SH-SY5Y (cell line): Measurements from ENCODE around the gene SPATA31C1.

Experiments
- GATA2 ChIP-seq: IDR thresholded peaks from 2 replicates; pipeline ENCODE4 v1.6.1; 2011; ENCODE audit warnings: mild to moderate bottlenecking, low read depth, low read length
- GATA3 ChIP-seq: IDR thresholded peaks from 2 replicates; pipeline ENCODE4 v1.6.1; 2011; ENCODE audit warnings: low read depth, mild to moderate bottlenecking, low read length, moderate library complexity

Gene SPATA31C1

DNA sequence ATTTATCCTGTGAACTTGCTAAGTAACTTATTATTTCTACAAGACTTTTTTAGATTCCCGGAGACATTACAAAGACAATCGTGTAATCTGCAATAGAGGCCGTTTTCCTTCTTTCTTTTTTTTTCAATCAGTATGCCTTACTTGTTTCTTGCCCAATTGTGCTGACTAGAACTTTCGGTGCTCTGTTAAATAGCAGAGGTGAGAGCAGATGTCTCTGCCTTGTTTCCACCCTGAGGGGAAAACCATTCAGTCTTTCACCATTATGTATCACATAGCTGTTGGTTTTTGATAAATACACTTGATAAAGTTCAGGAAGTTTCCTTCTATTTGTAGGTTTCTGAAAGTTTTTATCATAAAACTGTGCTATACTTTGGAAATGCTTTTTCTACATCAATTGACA, 24.8 kb upstream of the SPATA31C1 start:
- TF ChIP-seq GATA3 (no peak), GATA2 (no peak)

DNA sequence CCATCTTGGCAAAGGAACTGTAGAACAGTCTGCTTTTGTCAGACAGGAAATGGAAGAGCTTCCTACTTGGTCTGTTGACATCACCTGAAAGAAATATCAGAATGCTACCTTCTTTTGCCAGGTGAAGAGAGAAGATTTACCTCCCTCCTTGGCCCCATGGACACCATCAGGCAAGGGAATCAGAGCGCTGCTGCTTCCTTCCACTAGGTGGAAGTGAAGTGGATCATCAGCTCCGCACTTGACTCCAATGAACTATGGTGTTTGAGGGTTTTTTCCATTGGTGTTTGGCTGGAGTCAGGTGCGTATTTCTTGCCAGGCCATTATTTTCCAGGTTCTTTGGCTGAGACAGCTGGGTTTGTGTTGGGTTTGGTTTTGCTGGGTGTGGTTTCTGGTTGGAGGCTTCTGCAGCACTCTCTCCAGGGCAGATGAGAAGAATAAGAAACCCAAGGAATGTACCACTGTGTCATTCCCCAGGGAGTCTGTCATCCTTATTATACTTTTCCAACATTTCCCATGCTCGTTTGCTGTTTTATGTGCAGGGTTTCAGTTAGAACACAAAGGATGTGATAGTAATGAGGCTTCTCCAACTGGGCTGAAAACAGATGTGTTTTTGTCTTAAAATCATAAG, 22.6 kb upstream of the SPATA31C1 start:
- TF ChIP-seq GATA2, result no peak

DNA sequence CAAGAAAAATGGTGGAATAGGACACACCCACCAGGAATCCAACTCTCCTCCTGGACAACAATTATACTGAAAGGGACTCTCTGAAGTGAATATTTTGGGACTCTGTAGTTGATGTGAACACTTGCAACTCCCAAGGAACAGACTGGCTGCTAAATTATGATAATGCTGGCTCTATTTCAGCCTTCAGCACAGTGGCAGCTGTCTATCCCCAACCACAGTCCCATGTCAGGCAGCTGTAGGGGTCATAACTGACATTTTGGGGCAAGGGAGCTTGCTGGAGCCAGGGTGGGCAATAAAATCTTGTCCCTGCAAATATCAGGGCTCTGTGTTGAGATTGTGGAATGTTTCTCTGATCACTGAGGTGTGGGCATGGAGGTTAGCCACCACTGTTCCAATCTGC, 20.9 kb upstream of the SPATA31C1 start:
- TF ChIP-seq GATA3, result no peak
- no peak for TF ChIP-seq GATA2

DNA sequence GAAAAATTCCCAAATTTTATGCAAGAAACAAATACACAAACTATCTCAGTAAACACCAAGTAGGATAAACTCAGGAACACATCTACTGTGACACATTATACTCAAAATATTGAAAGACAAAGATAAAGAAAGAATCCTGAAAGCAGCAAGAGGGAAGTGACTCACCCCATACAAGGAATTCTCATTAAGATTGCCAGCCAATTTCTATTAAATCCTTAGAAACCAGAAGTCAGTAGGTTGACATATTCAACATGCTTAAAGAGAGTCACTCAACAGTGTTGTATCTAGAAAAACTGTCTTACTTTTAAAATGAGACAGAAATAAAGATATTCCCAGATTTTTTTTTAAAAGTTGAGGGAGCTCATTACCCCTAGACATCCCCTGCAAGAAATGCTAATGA, 19.6 kb upstream of the SPATA31C1 start:
- no peak for TF ChIP-seq GATA3
- TF ChIP-seq GATA2, result no peak

DNA sequence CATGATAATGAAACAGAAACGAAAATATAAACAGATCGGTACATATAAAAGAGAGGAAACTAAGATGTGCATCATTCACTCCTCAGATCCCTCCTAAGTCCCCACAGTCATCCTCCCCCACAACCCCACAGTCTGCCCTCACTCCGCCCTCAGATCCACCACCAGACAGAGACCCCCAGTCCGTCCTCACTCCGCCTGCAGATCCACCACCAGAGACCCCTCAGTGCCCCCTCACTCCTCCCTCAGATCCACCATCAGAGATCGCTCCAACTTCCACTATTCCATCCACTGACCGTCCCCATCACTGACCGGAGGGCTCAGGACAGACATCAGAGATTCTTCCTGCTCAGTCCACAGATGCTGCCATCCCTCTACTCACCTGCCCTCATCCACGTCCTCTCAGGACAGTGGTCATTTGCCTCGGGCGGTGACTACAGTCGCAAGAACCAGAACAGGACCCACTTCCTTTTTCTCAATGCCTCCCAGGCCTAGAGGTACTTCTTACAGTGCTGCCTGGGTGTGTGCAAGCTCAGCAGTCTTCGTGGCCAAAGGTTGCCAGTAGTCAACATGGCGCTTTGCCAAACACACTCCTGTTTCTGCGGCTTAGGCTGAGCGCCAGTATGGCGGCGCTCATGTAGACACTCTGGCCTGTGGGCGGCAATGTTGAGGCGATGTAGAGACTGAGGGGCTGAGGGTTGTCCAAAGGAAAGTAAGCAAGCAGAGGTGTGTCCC, 8.3 kb upstream of the SPATA31C1 start:
- TF ChIP-seq GATA3 (no peak), GATA2 (no peak)

DNA sequence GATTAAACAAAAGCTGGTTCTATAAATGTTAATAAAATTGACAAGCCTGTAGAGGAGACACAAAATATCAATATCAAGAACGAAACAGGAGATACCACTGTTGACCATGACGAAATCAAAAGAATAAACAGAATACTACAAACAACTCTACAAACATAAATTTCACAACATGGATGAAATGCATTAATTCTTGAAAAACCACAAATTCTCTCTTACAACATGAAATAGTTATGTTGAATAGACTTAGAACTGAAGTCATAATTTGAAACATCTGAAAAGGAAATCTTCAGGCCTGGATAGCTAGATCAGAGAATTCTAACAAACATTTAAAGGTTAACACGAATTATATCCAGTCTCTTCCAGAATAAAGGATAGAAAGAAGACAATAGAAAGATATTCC, 6.9 kb upstream of the SPATA31C1 start:
- TF ChIP-seq GATA2, result no peak
- no peak for TF ChIP-seq GATA3

DNA sequence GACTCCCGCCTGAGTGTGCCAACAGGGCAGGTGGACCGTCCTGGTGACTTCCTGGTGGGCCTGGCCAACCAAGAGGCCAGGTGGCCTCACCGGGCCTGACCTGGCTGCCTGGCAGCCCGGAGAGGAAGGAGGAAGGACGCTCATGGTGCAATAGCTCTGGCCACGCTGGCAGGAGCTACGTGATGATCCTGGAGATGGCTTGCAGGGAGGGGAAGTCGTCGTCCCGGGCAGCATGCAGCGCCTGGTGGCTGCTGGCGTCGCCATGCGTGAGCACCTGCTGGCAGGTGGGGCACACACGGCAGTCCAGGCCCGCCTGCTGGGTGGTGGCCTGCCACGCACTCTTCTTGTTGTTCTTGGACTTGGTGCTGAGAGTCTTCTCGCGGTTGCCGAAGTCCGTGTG, 26.3 kb downstream of the SPATA31C1 start:
- TF ChIP-seq GATA3 (no peak), GATA2 (no peak)

DNA sequence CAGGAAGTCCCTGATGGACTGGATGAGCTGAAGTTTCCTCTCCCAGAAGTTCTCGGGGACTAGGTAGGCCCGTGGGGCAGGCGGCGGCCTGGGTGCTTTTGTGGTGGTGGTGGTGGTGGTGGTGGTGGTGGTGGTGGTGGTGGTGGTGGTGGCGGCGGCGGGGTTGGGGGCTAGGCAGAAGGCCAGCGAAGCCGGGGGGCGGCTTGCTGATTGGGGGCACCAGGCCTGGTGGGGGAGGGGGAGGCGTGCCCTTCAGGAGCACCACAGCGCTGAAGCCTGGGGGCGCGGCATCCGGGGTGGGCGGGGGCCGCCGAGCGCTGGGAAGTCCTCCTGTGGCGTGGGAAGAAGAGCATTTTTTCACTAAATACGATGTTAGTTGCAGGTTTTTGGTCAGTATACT, 26.9 kb downstream of the SPATA31C1 start:
- no peak for TF ChIP-seq GATA3
- no peak for TF ChIP-seq GATA2

DNA sequence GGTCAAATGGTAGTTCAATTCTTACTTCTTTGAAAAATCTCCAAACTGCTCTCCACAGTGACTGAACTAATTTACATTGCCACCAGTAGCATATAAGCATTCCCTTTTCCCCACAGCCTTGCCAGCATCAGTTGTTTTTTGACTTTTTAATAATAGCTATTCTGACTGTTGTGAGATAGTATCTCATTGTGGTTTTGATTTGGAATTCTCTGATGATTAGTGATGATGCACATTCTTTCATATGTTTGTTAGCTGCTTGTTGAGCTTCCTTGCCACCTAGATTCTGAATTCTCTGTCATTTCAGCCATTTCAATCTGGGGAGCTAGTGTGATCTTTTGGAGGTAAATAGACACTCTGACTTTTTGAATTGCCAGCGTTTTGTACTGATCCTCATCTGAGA, 32.5 kb downstream of the SPATA31C1 start:
- TF ChIP-seq GATA2, result no peak
- no peak for TF ChIP-seq GATA3

DNA sequence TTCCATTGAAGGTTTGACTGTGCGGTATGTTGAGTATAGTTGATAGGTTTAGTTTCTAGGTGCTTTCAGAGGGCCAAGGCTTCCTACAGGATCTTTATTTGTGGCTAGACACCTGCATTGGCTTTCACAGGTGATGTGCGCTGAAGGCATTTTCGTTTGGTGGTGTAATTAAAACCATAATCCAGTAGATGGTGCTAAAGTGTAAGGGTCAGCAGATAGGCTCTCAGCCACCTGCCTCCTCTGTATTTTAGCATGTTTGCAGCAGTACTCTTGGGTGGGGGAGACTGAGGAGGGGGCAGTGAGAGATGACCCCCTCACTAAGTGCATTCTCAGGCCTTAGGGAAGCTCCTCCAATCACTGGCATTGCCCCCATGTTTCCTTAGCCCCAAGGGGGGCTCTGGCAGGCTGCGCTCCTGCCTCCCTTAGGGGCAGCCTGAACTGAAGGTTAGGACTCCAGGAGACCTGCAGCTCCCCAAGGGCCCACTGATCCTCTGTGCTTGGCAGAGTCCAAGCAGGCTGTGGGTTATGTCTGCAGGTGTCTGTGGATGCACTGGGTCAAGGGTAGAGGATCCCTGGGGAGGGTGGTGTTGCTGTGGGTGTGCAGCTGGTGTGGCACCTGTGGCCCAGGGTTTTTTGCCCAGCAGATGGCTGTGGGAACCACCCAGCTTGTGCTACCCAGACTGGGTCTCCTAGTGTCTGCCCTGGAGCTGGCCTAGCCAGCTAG, 33.2 kb downstream of the SPATA31C1 start:
- TF ChIP-seq GATA3, result no peak

DNA sequence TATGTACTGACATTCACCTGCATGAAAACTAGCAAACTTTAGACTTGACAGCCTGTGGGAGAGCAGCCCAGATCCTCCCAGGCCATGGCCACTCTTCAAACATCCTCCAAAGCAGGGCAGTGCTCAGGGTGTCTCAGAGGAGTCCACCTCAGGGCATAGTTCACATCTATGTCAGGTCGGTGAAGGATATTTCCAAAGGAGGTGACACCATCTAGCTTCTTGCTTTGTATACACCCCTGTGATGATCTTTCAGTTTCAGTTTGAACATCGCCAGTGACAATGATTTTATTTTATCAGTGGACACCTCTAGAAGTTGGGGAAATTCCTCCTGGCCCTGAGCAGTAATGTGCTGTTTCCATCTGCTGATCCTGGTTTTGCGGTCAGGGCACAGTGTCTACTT, 36.5 kb downstream of the SPATA31C1 start:
- TF ChIP-seq GATA2, result no peak
- TF ChIP-seq GATA3, result no peak

DNA sequence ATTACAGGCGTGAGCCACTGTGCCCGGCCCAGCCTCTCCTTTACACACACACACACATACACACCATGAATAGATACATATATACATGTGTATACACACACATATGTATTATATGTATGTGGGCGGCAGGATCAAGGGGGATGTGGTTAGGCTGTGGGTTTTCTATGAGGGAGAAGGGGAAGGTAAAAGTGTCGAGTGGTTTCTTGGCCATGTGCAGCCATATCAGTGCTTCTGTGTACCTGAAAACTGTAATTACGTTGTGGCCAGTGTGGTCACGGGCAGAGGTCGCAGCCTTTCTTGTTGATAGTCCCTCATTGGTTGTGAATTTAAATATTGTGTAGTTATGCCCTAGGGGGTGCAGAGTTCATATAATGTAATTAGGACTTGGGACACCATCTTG, 40.1 kb downstream of the SPATA31C1 start:
- no peak for TF ChIP-seq GATA2
- TF ChIP-seq GATA3, result no peak

DNA sequence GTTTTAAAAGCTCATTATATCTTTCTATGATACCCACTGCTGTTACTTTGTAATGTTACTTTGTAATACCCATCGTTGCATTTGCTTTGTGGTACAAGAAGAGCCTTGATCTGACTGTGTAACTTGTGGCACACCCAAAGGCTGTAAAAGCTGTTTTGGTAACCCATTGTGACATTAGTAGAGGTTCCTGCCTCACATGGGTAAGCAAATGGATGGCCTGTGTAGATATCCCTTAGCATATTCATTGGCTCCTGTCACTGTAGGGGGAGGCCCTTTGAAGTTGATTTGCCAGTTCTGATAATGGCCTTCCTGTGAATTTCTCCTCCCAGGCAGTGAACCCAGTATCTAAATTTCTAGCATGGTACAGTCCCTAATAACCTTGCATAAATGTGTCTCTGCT, 40.8 kb downstream of the SPATA31C1 start:
- TF ChIP-seq GATA3 (no peak), GATA2 (no peak)

DNA sequence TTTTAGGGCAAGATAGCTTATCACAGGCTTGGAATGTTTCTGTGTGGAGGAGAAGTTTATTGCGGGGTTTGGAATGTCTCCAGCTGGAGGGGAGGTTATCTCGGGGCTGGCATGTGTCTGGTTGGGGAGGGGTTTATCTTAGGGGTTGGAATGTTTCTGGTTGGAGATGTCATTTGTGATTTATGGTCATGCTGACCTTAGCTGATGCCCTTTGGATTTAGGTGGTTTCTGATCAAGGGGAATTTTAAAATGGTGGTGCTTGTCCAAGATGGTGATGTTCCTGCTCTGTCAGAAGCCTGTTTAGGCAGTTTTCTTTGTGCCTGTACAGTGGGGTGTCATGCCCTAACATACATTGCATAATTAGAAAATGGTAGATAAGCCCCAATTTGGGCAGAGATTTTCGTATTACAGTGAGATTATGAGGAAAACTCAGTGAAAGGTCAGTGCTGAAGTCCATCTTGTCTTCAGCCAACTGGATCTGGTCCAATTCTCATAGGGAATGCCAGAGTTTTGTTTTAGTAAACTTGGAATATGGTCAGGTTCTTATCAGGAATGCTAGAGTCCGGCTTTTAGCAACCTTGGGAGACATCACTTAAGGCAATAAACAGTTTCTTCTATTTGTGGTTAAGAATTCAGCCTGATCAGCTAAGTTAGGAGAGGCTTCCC, 42.3 kb downstream of the SPATA31C1 start:
- TF ChIP-seq GATA3 (no peak), GATA2 (no peak)

DNA sequence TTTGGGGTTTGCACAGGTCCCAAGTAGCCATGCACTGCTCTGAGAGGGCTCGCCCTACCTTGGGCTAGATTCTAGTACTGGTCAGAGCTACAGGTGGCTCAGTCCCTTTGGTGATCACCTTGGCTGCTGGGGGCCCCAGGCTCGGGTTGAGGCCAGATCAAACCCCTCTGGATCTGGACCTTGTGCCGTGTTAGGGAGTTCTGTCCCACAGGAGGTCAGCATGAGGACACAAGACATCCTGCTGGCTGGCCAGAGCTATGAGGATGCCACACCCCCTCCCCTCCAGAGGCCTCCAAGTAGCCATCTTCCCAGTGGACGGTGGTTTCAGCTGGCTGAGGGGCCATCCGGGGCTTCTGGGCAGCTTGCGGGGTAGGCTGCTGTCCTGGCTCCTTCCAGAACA, 46.0 kb downstream of the SPATA31C1 start:
- TF ChIP-seq GATA2 (no peak), GATA3 (no peak)

DNA sequence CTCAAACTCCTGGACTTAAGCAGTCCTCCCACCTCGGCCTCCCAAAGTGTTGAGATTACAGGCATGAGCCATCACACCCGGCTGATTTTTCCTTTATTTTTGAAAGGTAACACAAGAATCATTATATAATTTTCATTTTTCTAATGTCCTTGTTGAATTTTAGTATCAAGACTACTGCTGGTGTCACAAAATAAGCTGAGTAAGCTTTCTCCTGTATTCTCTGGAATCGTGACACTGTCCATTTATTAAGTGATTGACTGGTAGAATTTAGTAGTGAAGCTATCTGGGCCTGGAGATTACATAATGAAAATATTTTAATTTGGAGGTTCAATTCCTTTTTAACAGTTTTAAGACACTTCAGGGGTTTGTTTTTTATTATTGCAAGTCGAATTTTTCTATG, 47.1 kb downstream of the SPATA31C1 start:
- TF ChIP-seq GATA2 (no peak), GATA3 (no peak)
